Erythroblast (primary cell): Measurements from ENCODE around the gene C1orf94.

ENCODE experiments used
- GATA1 ChIP-seq: IDR thresholded peaks from 2 replicates; pipeline ENCODE4 v1.6.1; 2011; ENCODE audit warnings: low read depth, mild to moderate bottlenecking, control low read depth, low read length, moderate library complexity
- POLR2A ChIP-seq: IDR thresholded peaks from 2 replicates; pipeline ENCODE4 v1.6.1; 2011; ENCODE audit warnings: mild to moderate bottlenecking, low read length

DNA sequence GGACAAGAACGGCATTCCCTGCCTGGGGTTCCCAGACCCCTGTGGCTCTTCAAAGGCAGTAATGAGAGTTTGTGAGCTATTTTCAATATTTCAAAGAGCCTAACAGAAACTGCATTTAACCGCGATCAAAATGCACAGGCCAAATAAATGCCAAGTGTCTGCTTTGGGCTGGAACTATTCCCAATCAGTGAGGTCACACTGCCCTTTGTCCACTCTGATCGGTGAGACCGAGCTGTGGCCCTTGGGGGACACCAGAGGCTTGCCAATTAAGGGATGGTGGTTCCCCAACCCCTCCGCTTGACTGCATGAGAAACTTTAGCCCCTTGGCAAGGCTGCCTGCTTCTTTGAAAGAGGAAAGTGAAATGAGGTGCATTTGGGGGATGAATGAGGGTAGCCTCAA, 31.9 kb upstream of the C1orf94 start:
- TF ChIP-seq POLR2A: no peak
- TF ChIP-seq GATA1: no peak
